ENCODE data around the gene NETO2.
"Not testable (repeated sequence)": the region's sequence is repeated elsewhere in the genome, so short reads cannot be mapped to it uniquely, and the experiment has no call there.

The NETO2 gene

GRCh38 chr16:47063011-47063724, 80.6 kb downstream of the NETO2 start:
- FAIRE-seq, result no peak

- no peak for FAIRE-seq
These were observed 82.5 kb downstream of the NETO2 start for GRCh38 chr16:47061204-47061603.

GRCh38 chr16:47060596-47060995, 83.1 kb downstream of the NETO2 start:
- FAIRE-seq, result no peak

GRCh38 chr16:47059991-47060390, 83.8 kb downstream of the NETO2 start:
- FAIRE-seq, result no peak

- FAIRE-seq, result not testable (repeated sequence)
These were observed 84.6 kb downstream of the NETO2 start for GRCh38 chr16:47059130-47059529.

- no peak for FAIRE-seq
These were observed 85.3 kb downstream of the NETO2 start for GRCh38 chr16:47058295-47059086.

GRCh38 chr16:47057630-47057993, 86.1 kb downstream of the NETO2 start:
- FAIRE-seq, result no peak

GRCh38 chr16:47056688-47057629, 86.8 kb downstream of the NETO2 start:
- no peak for FAIRE-seq

- not testable (repeated sequence) for FAIRE-seq
These were observed 87.7 kb downstream of the NETO2 start for GRCh38 chr16:47056061-47056460.

GRCh38 chr16:47055136-47055885, 88.4 kb downstream of the NETO2 start:
- no peak for FAIRE-seq

- FAIRE-seq, result no peak
These were observed 89.4 kb downstream of the NETO2 start for GRCh38 chr16:47054306-47054705.

- no peak for FAIRE-seq
These were observed 89.8 kb downstream of the NETO2 start for GRCh38 chr16:47053895-47054294.

GRCh38 chr16:47052666-47053640, 90.8 kb downstream of the NETO2 start:
- FAIRE-seq, result no peak

GRCh38 chr16:47051031-47051430, 92.7 kb downstream of the NETO2 start:
- FAIRE-seq, result no peak

GRCh38 chr16:47049901-47050583, 93.7 kb downstream of the NETO2 start:
- no peak for FAIRE-seq

- FAIRE-seq, result no peak
These were observed 96.1 kb downstream of the NETO2 start for GRCh38 chr16:47047524-47048203.

GRCh38 chr16:47046726-47047523, 96.8 kb downstream of the NETO2 start:
- FAIRE-seq, result no peak

GRCh38 chr16:47045459-47045858, 98.3 kb downstream of the NETO2 start:
- FAIRE-seq, result no peak

GRCh38 chr16:47045023-47045422, 98.7 kb downstream of the NETO2 start:
- FAIRE-seq, result no peak

Measured in A204.1 (cell line).